ENCODE measurements around the gene TRAPPC2L.

The TRAPPC2L gene

GRCh38 chr16:88875703-88876234, 18.8 kb downstream of the TRAPPC2L start:
- Histone ChIP-seq H3K27ac (no peak overlapping the region), H3K4me3 (ENCODE audit: low read depth in 1 of 2, low read length in 1 of 2) (no peak overlapping the region), H3K36me3 (peaks cover 72% of the 10 kb centered on the region), H3K4me1 (ENCODE audit: control insufficient read depth in 1 of 2, insufficient read depth in 1 of 2, low read depth in 1 of 2, low read length in 1 of 2) (peaks cover 4 to 8% of the 10 kb centered on the region in 2 experiments), H3K9me3 (no peaks in the 10 kb centered on the region), H3K27me3 (peaks cover 25% of the 10 kb centered on the region)
- TF ChIP-seq CTCF (IDR thresholded peaks at IDR 0.05): no peak

GRCh38 chr16:88876942-88877526, 20.1 kb downstream of the TRAPPC2L start:
- peaks cover 84% of the 10 kb centered on the region for H3K36me3 ChIP-seq
- no peaks in the 10 kb centered on the region for H3K4me1 ChIP-seq (ENCODE audit: control insufficient read depth in 1 of 2, insufficient read depth in 1 of 2, low read depth in 1 of 2, low read length in 1 of 2)

GRCh38 chr16:88877564-88878289, 20.8 kb downstream of the TRAPPC2L start:
- Histone ChIP-seq H3K9me3 (no peaks in the 10 kb centered on the region), H3K27me3 (peaks cover 5% of the 10 kb centered on the region), H3K4me3 (ENCODE audit: low read depth in 1 of 2, low read length in 1 of 2) (no peak overlapping the region), H3K27ac (no peak overlapping the region), H3K36me3 (peaks cover 91% of the 10 kb centered on the region), H3K4me1 (ENCODE audit: control insufficient read depth in 1 of 2, insufficient read depth in 1 of 2, low read depth in 1 of 2, low read length in 1 of 2) (no peaks in the 10 kb centered on the region)
- no peak for TF ChIP-seq CTCF (IDR thresholded peaks at IDR 0.05)

More at GRCh38 chr16:88876942-88877526, 20.1 kb downstream of the TRAPPC2L start:
- no peak overlapping the region for H3K27ac ChIP-seq
- no peak for TF ChIP-seq CTCF (IDR thresholded peaks at IDR 0.05)
- no peak overlapping the region for H3K4me3 ChIP-seq (ENCODE audit: low read depth in 1 of 2, low read length in 1 of 2)
- no peaks in the 10 kb centered on the region for H3K9me3 ChIP-seq
- H3K27me3 ChIP-seq: peaks cover 12% of the 10 kb centered on the region

- Histone ChIP-seq H3K9me3 (no peaks in the 10 kb centered on the region), H3K4me3 (ENCODE audit: low read depth in 1 of 2, low read length in 1 of 2) (no peak overlapping the region), H3K27me3 (no peaks in the 10 kb centered on the region), H3K36me3 (peaks cover 98% of the 10 kb centered on the region), H3K4me1 (ENCODE audit: control insufficient read depth in 1 of 2, insufficient read depth in 1 of 2, low read depth in 1 of 2, low read length in 1 of 2) (no peaks in the 10 kb centered on the region), H3K27ac (no peak overlapping the region)
- no peak for TF ChIP-seq CTCF (IDR thresholded peaks at IDR 0.05)
Measured at GRCh38 chr16:88878356-88878755, 21.4 kb downstream of the TRAPPC2L start.

- Histone ChIP-seq H3K4me3 (ENCODE audit: low read depth in 1 of 2, low read length in 1 of 2) (no peak overlapping the region), H3K27ac (no peak overlapping the region), H3K9me3 (no peaks in the 10 kb centered on the region), H3K36me3 (peaks cover 100% of the 10 kb centered on the region), H3K27me3 (no peaks in the 10 kb centered on the region), H3K4me1 (ENCODE audit: control insufficient read depth in 1 of 2, insufficient read depth in 1 of 2, low read depth in 1 of 2, low read length in 1 of 2) (no peaks in the 10 kb centered on the region)
- no peak for TF ChIP-seq CTCF (IDR thresholded peaks at IDR 0.05)
Measured at GRCh38 chr16:88878967-88879787, 22.2 kb downstream of the TRAPPC2L start.

All from neutrophil (primary cell).